HL-60/S4 treated with phorbol 12-myristate 13-acetate at 8.2 ng/mL for 4 days and 3 days (cell line): ENCODE data around the gene PCBP3.

ENCODE experiments used
- in situ Hi-C: fragments of 300-500 bp; cut with MboI; formaldehyde crosslinking; loops from 2 replicates; pipeline ENCODE4 v1.15.0; 2022; ENCODE audit warnings: low sequenced_read_pairs

Gene PCBP3

GRCh38 chr21:45868086-45868485, 224.6 kb downstream of the PCBP3 start:
- in situ Hi-C loops: no loop called here

DNA sequence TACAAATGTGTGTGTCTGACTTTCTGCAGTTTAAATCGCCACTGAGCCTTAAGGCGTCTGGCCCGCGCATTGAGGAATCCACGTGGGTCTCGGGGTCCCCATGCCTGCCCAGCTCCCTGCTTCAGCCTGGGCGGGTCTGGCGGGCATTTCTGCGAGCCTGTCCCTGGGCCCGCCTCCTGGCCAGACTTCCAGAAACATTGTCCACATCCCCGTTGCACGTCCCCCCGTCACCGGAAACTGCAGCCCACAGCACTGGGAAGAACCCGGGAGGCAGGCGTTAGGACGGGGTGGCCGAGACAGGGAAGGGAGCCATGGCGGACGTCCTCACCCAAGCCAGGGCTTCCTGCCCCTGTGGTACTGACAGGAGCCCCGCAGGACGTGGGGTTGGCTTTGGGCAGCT, 225.0 kb downstream of the PCBP3 start:
- in situ Hi-C loops: no loop called here

GRCh38 chr21:45869121-45870007, 225.8 kb downstream of the PCBP3 start:
- in situ Hi-C loops: no loop called here

GRCh38 chr21:45870421-45870820, 226.9 kb downstream of the PCBP3 start:
- in situ Hi-C loops: no loop called here

DNA sequence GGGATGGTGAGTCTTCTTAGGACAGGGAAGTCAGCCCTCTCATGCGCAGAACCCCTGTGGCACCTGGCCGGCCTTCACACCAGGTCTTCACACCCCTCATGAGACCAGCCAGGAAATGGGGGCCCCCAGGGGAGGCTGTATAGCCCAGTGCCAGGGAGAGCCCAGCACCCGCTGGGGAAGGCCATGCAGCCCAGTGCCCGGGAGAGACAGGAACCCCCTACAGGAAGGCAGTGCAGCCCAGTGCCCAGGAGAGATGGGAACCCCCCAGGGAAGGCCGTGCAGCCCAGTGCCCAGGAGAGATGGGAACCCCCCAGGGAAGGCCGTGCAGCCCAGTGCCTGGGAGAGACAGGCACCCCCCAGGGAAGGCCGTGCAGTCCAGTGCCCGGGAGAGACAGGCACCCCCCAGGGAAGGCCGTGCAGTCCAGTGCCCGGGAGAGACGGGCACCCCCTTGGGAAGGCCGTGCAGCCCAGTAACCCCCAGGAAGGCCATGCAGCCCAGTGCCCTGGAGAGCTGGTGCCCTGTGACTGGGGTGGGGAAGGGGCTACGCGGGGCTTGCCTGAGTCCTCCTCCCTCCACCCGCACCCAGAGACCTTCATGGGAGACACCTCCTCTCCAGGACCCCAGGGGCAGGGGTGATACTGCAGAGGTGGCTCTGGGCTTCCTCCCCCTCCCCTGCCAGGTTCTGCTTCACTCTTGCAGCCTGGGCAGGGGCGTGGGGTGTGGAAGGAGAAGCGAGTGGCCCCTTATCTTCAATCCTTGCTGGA, 227.5 kb downstream of the PCBP3 start:
- in situ Hi-C loops: no loop called here

- in situ Hi-C loops: no loop called here
These were observed 228.2 kb downstream of the PCBP3 start for GRCh38 chr21:45871616-45872236.

GRCh38 chr21:45872471-45872870, 228.9 kb downstream of the PCBP3 start:
- in situ Hi-C loops: no loop called here

GRCh38 chr21:45872902-45873301, 229.4 kb downstream of the PCBP3 start:
- in situ Hi-C loops: no loop called here

- in situ Hi-C loops: no loop called here
These were observed 229.9 kb downstream of the PCBP3 start for GRCh38 chr21:45873418-45873817.

DNA sequence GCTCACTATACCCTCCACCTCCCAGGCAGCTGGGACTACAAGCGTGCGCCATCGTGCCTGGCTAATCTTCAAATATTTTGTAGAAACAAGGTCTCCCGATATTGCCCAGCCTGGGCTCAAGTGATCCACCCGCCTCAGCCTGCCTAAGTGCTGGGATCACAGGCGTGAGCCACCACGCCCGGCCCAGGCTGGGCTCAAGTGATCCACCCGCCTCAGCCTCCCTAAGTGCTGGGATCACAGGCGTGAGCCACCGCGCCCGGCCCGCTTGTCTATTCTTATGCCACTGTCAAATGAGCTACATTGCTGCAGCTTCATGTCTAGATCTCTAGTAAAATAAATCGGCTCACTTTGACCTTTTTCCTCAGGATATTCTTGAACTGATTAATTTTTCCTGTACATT, 230.3 kb downstream of the PCBP3 start:
- in situ Hi-C loops: no loop called here

DNA sequence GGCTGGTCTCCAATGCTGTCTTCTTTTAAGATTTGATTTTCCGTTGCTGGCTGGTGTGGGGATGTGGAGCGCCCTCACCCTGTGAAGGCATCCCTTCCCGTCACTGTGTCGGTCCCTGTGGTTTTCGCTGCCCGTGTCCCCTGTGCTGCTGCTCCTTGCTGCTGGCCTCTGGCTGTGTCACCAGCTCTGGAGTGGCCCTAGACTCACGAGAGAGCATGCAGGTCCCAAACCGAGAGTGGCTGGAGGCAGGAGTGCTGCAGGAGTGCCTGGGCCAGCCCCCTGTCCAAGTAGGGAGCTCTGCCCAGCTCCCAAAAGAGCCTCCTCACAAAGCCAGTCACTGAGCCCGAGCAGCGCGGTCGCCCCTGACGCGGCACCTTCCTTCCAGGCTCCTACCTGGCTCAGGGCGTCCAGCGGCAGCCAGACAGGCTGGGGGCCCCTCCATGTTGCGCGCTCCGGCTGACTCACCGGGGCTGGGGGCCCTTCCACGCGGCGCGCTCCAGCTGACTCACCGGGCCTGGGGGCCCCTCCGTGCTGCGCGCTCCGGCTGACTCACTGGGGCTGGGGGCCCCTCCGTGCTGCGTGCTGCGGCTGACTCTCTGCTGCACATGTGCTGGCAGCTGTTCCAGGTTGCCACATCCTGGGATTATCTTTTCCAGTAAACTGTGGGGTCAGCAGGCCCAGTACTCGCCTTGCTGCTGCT, 231.3 kb downstream of the PCBP3 start:
- in situ Hi-C loops: no loop called here

GRCh38 chr21:45875416-45875760, 231.9 kb downstream of the PCBP3 start:
- in situ Hi-C loops: no loop called here

GRCh38 chr21:45875881-45876280, 232.4 kb downstream of the PCBP3 start:
- in situ Hi-C loops: no loop called here

- in situ Hi-C loops: no loop called here
These were observed 233.1 kb downstream of the PCBP3 start for GRCh38 chr21:45876381-45877170.

GRCh38 chr21:45877171-45877438, 233.6 kb downstream of the PCBP3 start:
- in situ Hi-C loops: no loop called here

- in situ Hi-C loops: no loop called here
These were observed 234.4 kb downstream of the PCBP3 start for GRCh38 chr21:45877821-45878469.

- in situ Hi-C loops: no loop called here
These were observed 236.9 kb downstream of the PCBP3 start for GRCh38 chr21:45880097-45881068.

DNA sequence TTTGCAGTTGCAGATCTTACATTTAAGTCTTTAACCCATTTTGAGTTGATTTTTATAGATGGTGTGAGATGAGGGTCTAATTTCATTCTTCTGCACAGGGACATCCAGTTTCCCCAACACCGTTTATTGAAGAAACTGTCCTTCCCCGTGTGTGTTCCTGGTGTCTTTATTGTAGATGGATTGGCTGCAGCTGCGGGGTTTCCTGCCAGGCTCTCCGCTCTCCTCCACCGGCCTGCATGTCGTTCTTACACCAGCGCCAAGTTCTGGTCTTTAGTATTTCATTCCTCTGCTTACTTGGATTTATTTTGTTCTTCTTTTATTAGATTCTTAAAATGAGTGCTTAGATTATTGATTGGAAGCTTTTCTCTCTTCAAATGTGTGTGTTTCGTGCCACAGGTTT, 239.1 kb downstream of the PCBP3 start:
- in situ Hi-C loops: no loop called here

GRCh38 chr21:45883090-45883489, 239.6 kb downstream of the PCBP3 start:
- in situ Hi-C loops: no loop called here
